MM.1S (cell line): ENCODE results near the gene PPP2R3B.
A peak's percentile ranks its signal among the peaks of the same experiment; 100 is the strongest.

Experiments used
- DNase-seq: peaks from one replicate; pipeline ENCODE4 v3.0.0-alpha.2; 2015
- H2AFZ ChIP-seq: fragments of 300-600 bp; sonication (generic); 2 replicates; pipeline ENCODE4 v1.6.0; 2016; ENCODE audit warnings: antibody characterized with exemption, low read length
- H3F3A ChIP-seq: fragments of 300-600 bp; sonication (generic); 2 replicates; pipeline ENCODE4 v1.6.1; 2016; ENCODE audit warnings: mild to moderate bottlenecking, antibody characterized with exemption, low read length, moderate library complexity, mixed read lengths; ENCODE audit not compliant: insufficient read depth
- H3K27ac ChIP-seq: fragments of 300-600 bp; sonication (generic); 2 replicates; pipeline ENCODE4 v1.5.1; 2016; ENCODE audit warnings: mild to moderate bottlenecking, low read length
- H3K27me3 ChIP-seq: fragments of 300-600 bp; sonication (generic); replicated peaks from 2 replicates; pipeline ENCODE4 v1.6.0; 2016; ENCODE audit warnings: low read length; ENCODE audit not compliant: insufficient read depth
- H3K36me3 ChIP-seq: fragments of 300-600 bp; sonication (generic); replicated peaks from 2 replicates; pipeline ENCODE4 v1.6.1; 2016; ENCODE audit warnings: mild to moderate bottlenecking, low read length, mixed read lengths; ENCODE audit not compliant: insufficient read depth
- H3K4me1 ChIP-seq: fragments of 300-600 bp; sonication (generic); 2 replicates; pipeline ENCODE4 v1.6.1; 2016; ENCODE audit warnings: low read length, mixed read lengths
- H3K4me2 ChIP-seq: fragments of 300-600 bp; sonication (generic); 2 replicates; pipeline ENCODE4 v1.6.0; 2016; ENCODE audit warnings: low read depth, low read length
- H3K4me3 ChIP-seq: fragments of 300-600 bp; sonication (generic); 2 replicates; pipeline ENCODE4 v1.5.1; 2016; ENCODE audit warnings: low read length, mixed read lengths
- H3K79me2 ChIP-seq: fragments of 300-600 bp; sonication (generic); 2 replicates; pipeline ENCODE4 v1.6.1; 2016; ENCODE audit warnings: mixed run types, low read length, mixed read lengths
- H3K9ac ChIP-seq: fragments of 300-600 bp; sonication (generic); 2 replicates; pipeline ENCODE4 v1.6.1; 2016; ENCODE audit warnings: low read length, mixed read lengths
- H3K9me2 ChIP-seq: fragments of 300-600 bp; sonication (generic); replicated peaks from 2 replicates; pipeline ENCODE4 v1.6.1; 2016; ENCODE audit warnings: mild to moderate bottlenecking, low read length, mixed read lengths; ENCODE audit not compliant: insufficient read depth
- H3K9me3 ChIP-seq: fragments of 300-600 bp; sonication (generic); replicated peaks from 2 replicates; pipeline ENCODE4 v1.6.1; 2016; ENCODE audit warnings: mild to moderate bottlenecking, low read length, mixed read lengths; ENCODE audit not compliant: insufficient read depth
- H4K20me1 ChIP-seq: fragments of 300-600 bp; sonication (generic); 2 replicates; pipeline ENCODE4 v1.6.1; 2016; ENCODE audit warnings: mild to moderate bottlenecking, low read length, moderate library complexity, mixed read lengths; ENCODE audit not compliant: insufficient read depth
- CTCF ChIP-seq: fragments of 300-600 bp; sonication (generic); IDR thresholded peaks from 2 replicates; pipeline ENCODE4 v1.5.1; 2016; ENCODE audit warnings: antibody characterized with exemption, low read length, mixed read lengths
- EZH2 ChIP-seq: fragments of 300-600 bp; sonication (generic); optimal IDR thresholded peaks from 2 replicates; pipeline ENCODE3; 2017; ENCODE audit warnings: low read depth, mild to moderate bottlenecking, antibody characterized with exemption, low read length, mixed read lengths
- EZH2phosphoT487 ChIP-seq: fragments of 300-600 bp; sonication (generic); IDR thresholded peaks from 2 replicates; pipeline ENCODE4 v1.6.1; 2018; ENCODE audit warnings: antibody characterized with exemption, low read length

Gene PPP2R3B

DNA sequence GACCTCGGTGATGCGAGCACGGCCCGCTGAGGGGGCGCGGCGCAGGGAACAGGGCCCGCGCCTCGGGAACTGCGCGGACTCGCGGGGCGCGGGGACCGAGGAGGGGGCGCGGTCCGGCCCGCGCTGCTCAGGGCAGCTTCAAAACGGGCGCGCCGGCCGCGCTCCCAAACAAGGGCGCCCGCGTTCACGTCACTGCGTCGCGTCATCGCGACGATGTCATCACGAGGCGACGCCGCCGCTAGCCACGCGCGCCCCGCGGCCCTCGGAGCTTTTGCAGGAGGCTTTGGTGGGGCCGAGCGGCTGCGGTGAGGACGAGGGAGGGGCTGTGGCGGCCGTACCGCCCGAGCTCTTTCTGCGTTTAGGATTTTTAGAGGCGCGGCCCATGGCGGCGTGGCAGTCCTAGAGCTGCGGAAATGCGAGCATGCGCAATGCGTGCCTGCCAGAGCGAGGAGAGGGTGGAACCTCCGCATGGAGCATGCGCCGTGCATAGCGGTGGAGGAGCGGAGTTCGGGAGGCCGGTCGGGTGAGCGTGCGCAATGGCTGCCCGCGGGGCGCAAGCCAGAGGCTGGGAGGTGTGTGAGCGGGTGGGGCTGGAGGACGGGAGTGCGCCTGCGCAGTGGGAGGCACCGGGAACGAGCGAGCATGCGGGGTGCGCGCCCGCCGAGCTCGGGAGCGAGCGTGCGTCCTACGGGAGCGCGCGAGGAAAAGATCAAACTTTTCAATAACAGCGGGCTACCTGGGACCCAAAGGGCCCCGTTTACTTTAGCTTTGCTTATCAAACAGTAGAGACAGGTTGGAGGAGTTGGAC lies at the start of gene PPP2R3B:
Gene PPP2R3B, minus strand, starts transcription at position 140 of the 808 bp plus-strand sequence. CDS start 216 bp downstream, outside the sequence.
- Histone ChIP-seq H3F3A (no peaks in the 10 kb centered on the region), H3K9me3 (no peaks in the 10 kb centered on the region), H3K4me3 (peak within 1 kb of the TSS; percentile 93), H3K27ac (peak within 1 kb of the TSS; percentile 97), H3K4me1 (no peaks in the 10 kb centered on the region), H3K79me2 (no peaks in the 10 kb centered on the region), H3K27me3 (no peaks in the 10 kb centered on the region), H3K4me2 (peak within 1 kb of the TSS; percentile 60), H3K9ac (peak within 1 kb of the TSS; percentile 100), H3K9me2 (no peaks in the 10 kb centered on the region), H3K36me3 (no peaks in the 10 kb centered on the region), H4K20me1 (no peaks in the 10 kb centered on the region), H2AFZ (peak within 1 kb of the TSS; percentile 87)
- TF ChIP-seq EZH2phosphoT487 (no peak), CTCF (no peak), EZH2 (no peak)
- peak; percentile 92 for DNase-seq

GRCh38 chrX:435536-436122 lies 48.9 kb upstream of the PPP2R3B start:
- no peaks in the 10 kb centered on the region for H3F3A ChIP-seq
- H3K9me3 ChIP-seq, result no peaks in the 10 kb centered on the region
- H3K4me2 ChIP-seq, result no peak overlapping the region
- TF ChIP-seq EZH2 (no peak), CTCF (no peak)
- no peaks in the 10 kb centered on the region for H3K79me2 ChIP-seq
- H2AFZ ChIP-seq, result no peak overlapping the region
- no peaks in the 10 kb centered on the region for H3K36me3 ChIP-seq
- no peak overlapping the region for H3K4me3 ChIP-seq
- no peaks in the 10 kb centered on the region for H4K20me1 ChIP-seq
- no peaks in the 10 kb centered on the region for H3K9me2 ChIP-seq
- no peaks in the 10 kb centered on the region for H3K4me1 ChIP-seq
- no peak for DNase-seq
- H3K27me3 ChIP-seq, result peaks cover 4% of the 10 kb centered on the region
- H3K9ac ChIP-seq, result no peak overlapping the region
- no peak overlapping the region for H3K27ac ChIP-seq

DNA sequence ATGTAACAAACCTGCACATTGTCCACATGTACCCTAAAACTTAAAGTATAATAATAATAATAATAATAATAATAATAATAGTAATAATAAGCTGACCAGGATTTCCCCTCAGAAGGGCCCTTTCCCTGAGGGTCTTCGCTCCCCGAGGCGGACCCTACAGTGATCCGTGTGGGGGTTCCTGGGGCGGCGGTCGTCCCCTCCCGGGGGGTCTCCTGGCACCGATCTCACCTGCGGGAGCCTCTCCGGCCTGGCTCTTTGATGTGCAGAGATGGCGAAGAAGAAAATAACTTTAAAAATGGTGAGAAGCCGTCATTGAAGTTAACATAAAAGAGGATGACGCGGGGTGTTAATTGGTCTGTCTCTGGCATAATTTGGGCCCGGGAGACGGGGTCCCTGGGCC lies 48.2 kb upstream of the PPP2R3B start:
- H4K20me1 ChIP-seq, result no peaks in the 10 kb centered on the region
- no peaks in the 10 kb centered on the region for H3K9me2 ChIP-seq
- H3K4me3 ChIP-seq, result no peak overlapping the region
- H3F3A ChIP-seq, result no peaks in the 10 kb centered on the region
- H3K9ac ChIP-seq, result no peak overlapping the region
- H3K36me3 ChIP-seq, result no peaks in the 10 kb centered on the region
- peaks cover 4% of the 10 kb centered on the region for H3K27me3 ChIP-seq
- H3K79me2 ChIP-seq, result no peaks in the 10 kb centered on the region
- no peak overlapping the region for H3K27ac ChIP-seq
- no peak overlapping the region for H3K4me2 ChIP-seq
- H3K9me3 ChIP-seq, result no peaks in the 10 kb centered on the region
- H2AFZ ChIP-seq, result no peak overlapping the region
- no peaks in the 10 kb centered on the region for H3K4me1 ChIP-seq
- TF ChIP-seq EZH2phosphoT487, result no peak
- TF ChIP-seq CTCF, result no peak
- no peak for TF ChIP-seq EZH2
- no peak for DNase-seq
